ENCODE measurements around the gene ALOX15. TPM values are rescaled to one million over a fixed set of nuclear protein-coding genes. Genes with fewer than 3 reads are reported as not detected.
"Not testable (repeated sequence)": the region's sequence is repeated elsewhere in the genome, so short reads cannot be mapped to it uniquely, and the experiment has no call there.

The ALOX15 gene
- total RNA-seq, 1 donor from 2014 or later, result not detected

DNA sequence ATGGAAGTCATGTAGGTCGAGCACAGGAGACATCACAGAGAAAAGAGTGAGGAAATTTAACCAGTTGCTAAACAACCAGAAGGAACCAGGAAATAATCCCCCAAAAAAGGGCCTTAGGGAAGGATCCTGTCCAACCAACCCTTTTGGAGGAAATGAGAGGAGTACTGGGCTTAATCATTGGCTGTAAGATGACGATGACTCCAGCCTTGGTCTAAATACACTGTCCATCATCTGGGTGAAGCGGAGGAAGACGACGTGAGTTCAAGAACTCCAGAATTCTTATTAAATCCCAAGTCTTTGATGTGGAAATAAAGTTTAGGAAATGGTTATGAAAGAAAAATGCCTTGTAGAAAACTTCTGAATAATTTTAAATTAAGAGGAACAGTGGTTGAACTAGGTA is 11.5 kb upstream of the ALOX15 start:
- intact Hi-C loops (cut with micrococcal nuclease), result no loop called here

- intact Hi-C loops (cut with micrococcal nuclease), result no loop called here
These were observed 7.3 kb upstream of the ALOX15 start for GRCh38 chr17:4648741-4649140.

- intact Hi-C loops (cut with micrococcal nuclease), result no loop called here
These were observed 4.2 kb upstream of the ALOX15 start for GRCh38 chr17:4645642-4646041.

DNA sequence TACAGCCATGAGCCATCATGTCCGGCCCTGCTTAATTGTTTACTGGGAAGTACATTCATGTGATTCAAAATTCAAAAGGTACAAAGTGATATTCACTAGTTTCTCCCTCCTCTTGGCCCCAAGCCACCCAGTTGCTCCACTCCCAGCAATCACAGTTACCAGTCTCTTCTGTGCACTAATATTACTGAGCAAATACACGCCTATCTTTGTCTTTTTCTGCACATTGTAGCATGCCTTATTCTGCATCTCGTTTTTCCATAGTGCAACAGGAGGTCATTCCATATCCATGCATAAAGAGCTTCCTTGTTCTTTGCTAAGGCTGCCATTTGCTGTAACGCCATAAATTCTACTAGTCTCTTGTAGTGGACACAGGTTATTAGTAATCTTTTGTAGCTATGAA is 2.2 kb upstream of the ALOX15 start:
- intact Hi-C loops (cut with micrococcal nuclease), result no loop called here

DNA sequence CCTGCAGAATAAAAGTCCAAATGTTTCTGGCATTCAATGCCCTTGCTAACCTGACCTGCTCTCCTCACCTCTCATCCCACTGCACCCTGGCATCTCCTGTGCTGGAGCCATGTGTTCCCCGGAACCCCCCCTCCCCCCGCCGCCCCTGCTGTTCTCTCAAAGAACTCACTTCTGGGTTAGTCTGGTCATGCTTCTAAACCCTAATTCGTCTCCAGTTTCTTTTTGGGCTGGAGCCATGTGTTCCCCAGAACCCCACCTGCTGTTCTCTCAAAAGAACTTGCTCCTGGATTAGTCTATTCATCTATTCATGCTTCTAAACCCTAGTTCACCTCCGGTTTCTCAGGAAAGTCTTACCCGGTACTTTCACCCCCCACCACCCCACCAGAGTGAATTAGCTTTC is 808 bp upstream of the ALOX15 start:
- intact Hi-C loops (cut with micrococcal nuclease), result no loop called here

DNA sequence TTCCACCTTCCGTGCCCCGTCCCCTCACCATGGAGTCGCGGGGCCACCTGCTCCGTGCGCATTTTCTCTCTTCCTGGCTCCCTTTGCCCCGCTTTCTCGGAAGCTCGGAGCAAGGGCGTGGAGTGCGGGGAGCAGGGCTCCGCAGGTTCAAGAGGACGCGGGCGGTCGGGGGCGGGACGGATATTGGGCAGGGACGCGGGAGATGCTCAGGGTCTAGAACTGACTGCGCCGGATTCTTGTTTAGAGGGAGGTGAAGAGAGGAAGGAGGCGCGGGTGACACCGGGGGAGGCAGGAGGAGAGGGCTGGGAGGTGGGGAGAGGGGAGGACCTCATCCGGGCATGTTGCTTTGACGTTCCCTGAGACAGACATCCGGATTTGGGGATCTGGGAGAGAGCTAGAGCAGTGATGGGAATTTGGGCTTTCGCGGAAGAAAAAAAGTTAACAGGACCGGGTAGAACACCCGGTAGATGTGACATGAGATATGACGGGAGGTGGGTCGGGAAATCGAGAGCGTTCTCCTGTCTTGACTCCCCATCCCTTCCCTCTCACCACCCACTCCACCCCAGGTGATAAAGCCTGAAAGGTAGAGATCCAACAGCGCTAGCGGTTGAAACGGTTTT is 799 bp downstream of the ALOX15 start:
- intact Hi-C loops (cut with micrococcal nuclease), result not testable (repeated sequence)

GRCh38 chr17:4639301-4640059 is 2.0 kb downstream of the ALOX15 start:
- intact Hi-C loops (cut with micrococcal nuclease), result loop anchor here (5.0 kb wide), 1 partner anchor 148 kb away; the partner anchor contains the start of genes GLTPD2 and VMO1

DNA sequence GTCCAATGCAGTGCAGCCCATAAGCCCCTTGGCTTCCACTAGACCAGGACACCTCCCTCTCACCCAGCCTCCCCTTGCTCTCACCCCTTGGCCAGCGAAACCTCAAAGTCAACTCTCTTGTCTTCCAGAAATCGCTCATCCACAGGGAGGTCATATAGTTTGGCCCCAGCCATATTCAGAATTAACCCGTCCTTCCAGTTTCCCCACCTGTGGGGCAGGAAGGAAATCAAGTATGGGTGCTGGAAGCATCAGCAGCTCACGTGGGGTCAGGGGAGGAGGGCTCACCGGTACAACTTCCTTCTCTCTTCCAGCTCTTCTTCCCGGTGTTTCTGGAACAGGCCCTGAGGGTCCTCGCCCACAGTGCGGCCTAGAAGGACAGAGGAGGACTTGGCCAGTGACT is 2.7 kb downstream of the ALOX15 start:
- intact Hi-C loops (cut with micrococcal nuclease), result loop anchor here (5.0 kb wide), 1 partner anchor 149 kb away; the partner anchor contains the start of genes GLTPD2 and VMO1

DNA sequence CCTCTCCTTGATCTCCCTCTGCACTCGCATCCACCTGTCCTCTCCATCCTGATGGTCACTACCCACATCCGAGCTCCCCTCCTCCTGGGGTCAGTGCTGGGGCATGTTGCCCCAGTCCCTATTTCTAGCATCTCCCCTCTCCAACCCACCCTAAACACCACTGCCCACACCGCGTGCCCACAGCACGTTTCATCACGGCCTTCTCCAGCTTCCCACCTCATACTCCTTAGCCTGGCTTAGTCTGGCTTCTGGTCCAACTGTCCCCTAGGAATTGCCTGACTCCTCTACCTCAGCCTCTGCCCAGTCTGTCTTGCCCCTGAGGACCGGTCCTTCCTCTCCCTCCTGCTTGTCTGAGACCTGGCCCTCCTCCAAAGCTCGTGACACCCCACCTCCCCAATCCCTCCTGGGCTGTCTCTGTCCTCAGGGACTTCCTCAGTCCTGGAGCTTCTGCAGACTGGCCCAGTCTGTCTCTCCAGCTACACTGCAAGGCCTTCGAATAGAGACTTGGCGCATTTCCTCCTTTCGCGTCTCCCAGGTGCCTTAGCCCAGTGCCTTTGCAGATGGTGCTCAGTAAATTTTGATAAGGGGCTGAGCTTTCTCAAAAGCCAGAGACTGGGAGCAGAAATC is 4.9 kb downstream of the ALOX15 start:
- intact Hi-C loops (cut with micrococcal nuclease), result loop anchor here (5.0 kb wide), 1 partner anchor 151 kb away; the partner anchor contains the start of genes GLTPD2 and VMO1

DNA sequence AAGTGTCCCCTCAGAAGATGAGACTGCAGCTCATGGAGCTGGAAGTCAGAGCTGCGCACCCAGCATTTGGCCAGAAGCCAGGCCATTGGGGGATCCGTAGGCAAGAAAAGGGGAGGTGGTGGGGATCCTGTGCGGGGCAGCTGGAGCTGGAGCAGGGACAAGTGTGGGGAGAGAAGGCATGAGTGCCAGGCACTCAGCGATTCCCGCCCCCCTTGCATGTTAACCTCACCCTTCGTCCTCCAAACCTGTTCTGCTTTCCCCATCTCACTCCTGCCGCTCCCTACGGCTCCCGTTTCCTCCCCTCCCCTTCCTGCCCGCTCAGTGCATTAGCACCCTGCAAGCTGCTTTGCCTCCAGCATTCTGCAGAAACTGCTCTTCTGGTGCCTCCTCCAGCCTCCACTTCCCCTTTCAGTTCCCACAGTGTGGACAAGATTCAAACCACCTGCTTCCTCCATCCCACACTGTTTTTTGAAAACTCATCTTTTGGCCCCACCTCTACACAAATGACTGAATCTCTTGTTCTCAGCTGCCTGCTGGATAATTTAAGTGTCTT is 5.6 kb downstream of the ALOX15 start:
- intact Hi-C loops (cut with micrococcal nuclease), result loop anchor here (5.0 kb wide), 1 partner anchor 151 kb away; the partner anchor contains the start of genes GLTPD2 and VMO1

- intact Hi-C loops (cut with micrococcal nuclease), result loop anchor here (5.0 kb wide), 1 partner anchor 152 kb away; the partner anchor contains the start of genes GLTPD2 and VMO1
These were observed 6.5 kb downstream of the ALOX15 start for GRCh38 chr17:4634976-4635375.

DNA sequence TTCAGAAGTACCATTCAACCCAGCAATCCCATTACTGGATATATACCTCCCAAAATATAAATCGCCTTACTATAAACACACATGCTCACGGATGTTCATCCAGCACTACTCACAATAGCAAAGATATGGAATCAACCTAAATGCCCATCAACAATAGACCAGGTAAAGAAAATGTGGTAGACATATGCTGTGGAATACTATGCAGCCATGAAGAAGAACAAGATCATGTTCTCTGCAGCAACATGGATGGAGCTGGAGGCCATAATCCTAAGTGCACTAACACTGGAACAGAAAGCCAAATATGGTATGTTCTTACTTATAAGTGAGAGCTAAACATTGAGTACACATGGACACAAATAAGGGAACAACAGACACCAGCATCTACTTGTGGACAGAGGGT is 7.8 kb downstream of the ALOX15 start:
- intact Hi-C loops (cut with micrococcal nuclease), result no loop called here

- intact Hi-C loops (cut with micrococcal nuclease), result no loop called here
These were observed 8.9 kb downstream of the ALOX15 start for GRCh38 chr17:4632581-4632920.

- intact Hi-C loops (cut with micrococcal nuclease), result no loop called here
These were observed 9.5 kb downstream of the ALOX15 start for GRCh38 chr17:4631836-4632580.

DNA sequence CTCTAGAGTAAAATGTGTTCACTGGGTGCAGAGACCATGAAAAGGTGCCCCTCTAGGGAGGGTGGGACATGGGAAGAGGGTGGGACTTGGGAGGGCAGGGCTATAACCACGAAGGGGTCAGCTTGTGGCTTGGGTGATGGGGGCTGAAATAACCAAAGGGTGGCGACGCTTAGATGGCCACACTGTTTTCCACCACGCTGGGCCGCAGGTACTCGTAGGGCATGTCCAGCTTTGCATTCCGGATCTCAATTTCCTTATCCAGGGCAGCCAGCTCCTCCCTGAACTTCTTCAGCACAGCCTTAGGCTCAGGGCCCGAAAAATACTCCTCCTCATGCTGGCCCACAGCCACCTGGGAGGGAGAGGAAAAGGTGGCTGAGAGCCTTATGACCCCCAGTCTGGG is 10.0 kb downstream of the ALOX15 start:
- intact Hi-C loops (cut with micrococcal nuclease), result no loop called here

GRCh38 chr17:4626734-4627256 is 14.7 kb downstream of the ALOX15 start:
- intact Hi-C loops (cut with micrococcal nuclease), result loop anchor here (1.0 kb wide), 3 partner anchors 60 to 263 kb away; no protein-coding TSS in a partner anchor

DNA sequence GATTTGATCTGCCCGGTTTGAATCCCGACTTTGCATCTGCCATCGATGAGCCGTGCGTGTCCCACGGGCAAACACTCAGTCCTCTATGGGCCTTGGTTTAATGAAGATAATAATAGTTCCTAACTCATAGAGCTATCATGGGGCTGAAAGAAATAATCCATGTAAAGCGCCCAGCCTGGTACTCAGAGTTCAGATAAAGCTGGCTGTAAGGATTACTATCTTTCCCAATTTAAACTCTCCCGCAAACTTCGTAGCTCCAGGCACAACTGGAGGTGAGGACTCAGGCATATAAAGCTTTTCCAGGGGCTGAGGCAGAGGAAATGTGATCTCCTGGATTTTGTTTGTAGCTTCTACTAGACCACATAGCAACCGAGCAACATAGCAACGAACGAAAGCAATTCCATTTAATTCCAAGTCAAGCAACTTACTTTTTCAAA is 16.3 kb downstream of the ALOX15 start:
- intact Hi-C loops (cut with micrococcal nuclease), result no loop called here

DNA sequence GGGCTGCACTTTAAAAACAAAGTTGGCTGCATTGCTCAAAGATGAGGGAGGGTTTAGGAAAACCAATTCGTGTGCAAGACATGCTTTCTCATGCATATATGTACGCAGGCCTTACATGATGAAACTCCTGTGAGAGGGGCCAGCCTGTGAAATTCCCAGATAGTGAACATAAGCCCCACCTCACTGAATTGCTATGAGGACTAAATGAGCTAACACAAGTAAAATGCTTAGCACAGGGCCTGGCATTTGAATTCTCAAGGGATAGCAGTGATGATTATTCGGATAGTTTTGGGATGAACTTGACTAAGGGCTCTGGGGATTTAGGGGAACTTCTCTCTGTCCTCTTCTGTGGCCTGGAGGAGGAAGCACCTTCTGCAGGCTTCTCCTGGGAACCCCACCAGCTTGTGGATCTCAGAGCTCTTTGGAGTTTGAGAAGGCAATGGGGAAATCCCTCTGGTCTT is 17.0 kb downstream of the ALOX15 start:
- intact Hi-C loops (cut with micrococcal nuclease), result not testable (repeated sequence)

DNA sequence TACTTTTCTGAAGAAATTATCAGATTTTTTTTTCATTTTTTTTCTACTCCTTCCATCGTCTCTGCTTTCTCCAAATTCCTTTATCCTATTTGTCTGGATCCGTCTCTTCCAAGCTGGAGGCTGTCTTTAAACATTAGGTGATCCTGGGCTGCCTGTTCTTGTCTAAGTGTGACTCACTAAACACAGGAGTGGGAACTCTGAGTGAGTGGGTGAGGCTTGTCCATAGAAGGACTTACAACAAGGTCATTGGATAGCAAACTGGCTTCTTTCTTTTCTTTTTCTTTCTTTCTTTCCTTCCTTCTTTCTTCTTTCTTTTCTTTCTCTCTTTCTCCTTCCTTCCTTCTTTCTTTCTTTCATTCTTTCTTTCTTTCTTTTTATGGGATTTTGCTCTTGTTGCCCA is 18.2 kb downstream of the ALOX15 start:
- intact Hi-C loops (cut with micrococcal nuclease), result no loop called here

DNA sequence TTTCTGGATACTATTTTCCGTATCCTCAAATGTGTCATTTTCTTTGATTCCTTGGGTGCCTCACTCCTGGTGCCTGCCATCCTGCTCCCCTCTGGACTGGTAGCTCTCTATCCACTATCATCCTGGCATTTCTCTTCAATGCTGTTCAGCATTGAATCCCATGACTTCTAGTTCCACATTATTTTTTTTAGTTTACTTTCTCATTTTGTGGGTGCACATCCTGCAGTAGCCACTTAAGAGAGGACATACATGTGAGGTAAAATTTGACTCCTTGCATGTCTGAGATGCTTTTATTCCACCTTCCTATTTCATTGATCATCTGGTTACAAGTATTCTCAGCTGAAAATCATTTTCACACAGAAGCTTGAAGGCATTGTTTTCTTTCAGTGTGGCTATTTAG is 19.1 kb downstream of the ALOX15 start:
- intact Hi-C loops (cut with micrococcal nuclease), result no loop called here
